B cell (primary cell): ENCODE measurements around the gene TMEM131L. TPM values are rescaled to one million over a fixed set of nuclear protein-coding genes. Genes with fewer than 3 reads are reported as not detected.

ENCODE experiments used
- ATAC-seq: fragments of 200-7000 bp; cut with Tn5 transposase; one replicate; pipeline ENCODE4 v1.10.0; 2021; ENCODE audit warnings: low read depth, mild to moderate bottlenecking, moderate number of reproducible peaks, moderate library complexity
- CTCF ChIA-PET: fragments of 350-600 bp; sonication (Branson Sonifier 250); formaldehyde crosslinking; loops from one replicate; lab custom pipeline; 2021; ENCODE audit warnings: antibody characterized with exemption, inconsistent platforms; lab: Charles Lee
- POLR2A ChIA-PET: fragments of 350-600 bp; sonication (Branson Sonifier 250); formaldehyde crosslinking; loops from one replicate; lab custom pipeline; 2021; ENCODE audit warnings: antibody characterized with exemption; lab: Charles Lee
- DNase-seq: peaks from one replicate; pipeline ENCODE4 v3.0.0; 2013
- H2AFZ ChIP-seq: 2 replicates; pipeline ENCODE4 v1.6.1; 2012; ENCODE audit warnings: mild to moderate bottlenecking, low read depth, low read length; ENCODE audit not compliant: insufficient read depth, poor library complexity, severe bottlenecking
- H3K27ac ChIP-seq, 2 donors: 1 replicate in 1 of 2; 2 replicates in 1 of 2; pipeline ENCODE4 v1.5.1; 2012 to 2013; ENCODE audit warnings: low read length in 2 of 2, mild to moderate bottlenecking in 2 of 2, moderate library complexity in 1 of 2
- H3K27me3 ChIP-seq, 4 experiments: fragments of 200-600 bp in 1 of 4; sonication (generic) in 1 of 4; replicated peaks in 1 of 4; 1 replicate in 2 of 4; 2 replicates in 2 of 4; pipeline versions ENCODE4 v1.6.1 to v1.7.0; 2013 to 2016; ENCODE audit warnings: low read length in 3 of 4, mild to moderate bottlenecking in 2 of 4, mixed read lengths in 1 of 4, moderate library complexity in 1 of 4; ENCODE audit not compliant: insufficient read depth in 4 of 4, control insufficient read depth in 3 of 4; ENCODE audit errors: control extremely low read depth in 1 of 4
- H3K36me3 ChIP-seq, 2 experiments: replicated peaks in 1 of 2; 1 replicate in 1 of 2; 2 replicates in 1 of 2; pipeline versions ENCODE4 v1.6.1 to v1.7.1; 2013; ENCODE audit warnings: low read length in 1 of 2; ENCODE audit not compliant: insufficient read depth in 2 of 2, control insufficient read depth in 1 of 2; ENCODE audit errors: control extremely low read depth in 1 of 2, extremely low read depth in 1 of 2
- H3K4me1 ChIP-seq, 2 donors: fragments of 200-600 bp in 1 of 2; sonication (generic) in 1 of 2; 1 replicate in 1 of 2; 2 replicates in 1 of 2; pipeline versions ENCODE4 v1.5.1 to v1.6.1; 2013 to 2017; ENCODE audit warnings: low read length in 2 of 2; ENCODE audit not compliant: control insufficient read depth in 2 of 2, insufficient read depth in 2 of 2
- H3K4me2 ChIP-seq: replicated peaks from 2 replicates; pipeline ENCODE3; 2012; ENCODE audit warnings: mild to moderate bottlenecking, low read depth, low read length; ENCODE audit not compliant: poor library complexity, severe bottlenecking
- H3K4me3 ChIP-seq, 5 experiments: fragments of 200-600 bp in 1 of 5; sonication (generic) in 1 of 5; 1 replicate in 3 of 5; 2 replicates in 2 of 5; pipeline versions ENCODE4 v1.5.1 to v1.7.0; 2011 to 2016; ENCODE audit warnings: low read length in 4 of 5, mild to moderate bottlenecking in 4 of 5, low read depth in 2 of 5, control low read depth in 1 of 5, moderate library complexity in 1 of 5; ENCODE audit not compliant: insufficient read depth in 1 of 5; ENCODE audit errors: control extremely low read depth in 1 of 5, extremely low read depth in 1 of 5
- H3K79me2 ChIP-seq: fragments of 200-600 bp; sonication (generic); one replicate; pipeline ENCODE4 v1.6.0; 2016; ENCODE audit warnings: low read length; ENCODE audit not compliant: control insufficient read depth, insufficient read depth
- H3K9ac ChIP-seq: fragments of 200-600 bp; sonication (generic); 2 replicates; pipeline ENCODE4 v1.6.1; 2017; ENCODE audit warnings: mild to moderate bottlenecking, low read length, moderate library complexity
- H3K9me3 ChIP-seq, 3 donors: one replicate each; pipeline versions ENCODE4 v1.6.1 to v1.7.1; 2013; ENCODE audit warnings: low read length in 2 of 3; ENCODE audit not compliant: control insufficient read depth in 2 of 3, insufficient read depth in 1 of 3; ENCODE audit errors: control extremely low read depth in 1 of 3
- H4K20me1 ChIP-seq: 2 replicates; pipeline ENCODE4 v1.6.0; 2012; ENCODE audit warnings: mild to moderate bottlenecking, low read length; ENCODE audit not compliant: insufficient read depth, control insufficient read depth, poor library complexity, severe bottlenecking
- H3K27ac Mint-ChIP-seq: one replicate; pipeline ENCODE4 v1.8.0; 2021; ENCODE audit warnings: mixed read lengths
- H3K27me3 Mint-ChIP-seq: one replicate; pipeline ENCODE4 v1.8.0; 2021; ENCODE audit warnings: mixed read lengths
- H3K4me1 Mint-ChIP-seq: one replicate; pipeline ENCODE4 v1.8.0; 2021; ENCODE audit warnings: mixed read lengths
- H3K4me3 Mint-ChIP-seq: one replicate; pipeline ENCODE4 v1.8.0; 2021; ENCODE audit warnings: mixed read lengths
- H3K9me3 Mint-ChIP-seq: one replicate; pipeline ENCODE4 v1.8.0; 2022; ENCODE audit warnings: mixed read lengths; ENCODE audit not compliant: insufficient read depth
- CTCF ChIP-seq: fragments of 200-600 bp; IDR thresholded peaks from one replicate; pipeline ENCODE4 v1.8.0; 2022; ENCODE audit warnings: antibody characterized with exemption, mild to moderate bottlenecking
- EZH2 ChIP-seq: IDR thresholded peaks from 2 replicates; pipeline ENCODE4 v1.6.1; 2012; ENCODE audit warnings: borderline replicate concordance, low read depth, mild to moderate bottlenecking, moderate library complexity, low read length; ENCODE audit not compliant: insufficient read depth, poor library complexity, severe bottlenecking
- WGBS: methylation state at CpG from one replicate; pipeline ENCODE4 v1.1.5; 2013; ENCODE audit warnings: missing lambda C conversion rate; ENCODE audit not compliant: insufficient coverage; 5-methylcytosine and 5-hydroxymethylcytosine counted together
- intact Hi-C: fragments of 100-400 bp; cut with micrococcal nuclease; formaldehyde crosslinking; loops from one replicate; pipeline ENCODE4 v1.10.0; 2022
- polyA plus RNA-seq: library from polyadenylated mRNA; depleted of rRNA; stranded (reverse); fragments of >200 nt; gene quantifications from 2 replicates; pipeline ENCODE4 v1.2.3, GENCODE V29; 2012
- total RNA-seq, 2 donors: library from RNA; stranded (reverse); fragments of 120-200 nt in 1 of 2; gene quantifications; 1 replicate in 1 of 2; 2 replicates in 1 of 2; pipeline versions ENCODE4 v1.2.3 to v1.2.4, GENCODE V29; 2013 to 2022

TMEM131L gene
- total and polyA plus RNA-seq, 2 donors (not counting 1 experiment from before 2014, with no cell fraction given): 56.4 to 120 TPM

- H3K9me3 Mint-ChIP-seq: no peaks in the 10 kb centered on the region
- DNase-seq (no peak), ATAC-seq (no peak)
- H3K4me1 Mint-ChIP-seq: peaks cover 27% of the 10 kb centered on the region
- H3K4me3 Mint-ChIP-seq: no peak overlapping the region
- Histone ChIP-seq H4K20me1 (no peaks in the 10 kb centered on the region), H3K9me3 (peaks cover 0 to 3% (median 2%) of the 10 kb centered on the region in 3 donors), H3K9ac (no peak overlapping the region), H3K36me3 (no peaks in the 10 kb centered on the region), H3K27me3 (no peaks in the 10 kb centered on the region), H3K4me2 (no peak overlapping the region), H3K27ac (no peak overlapping the region), H3K79me2 (no peaks in the 10 kb centered on the region), H2AFZ (no peak overlapping the region), H3K4me1 (peaks cover 15 to 20% of the 10 kb centered on the region in 2 donors), H3K4me3 (no peak overlapping the region)
- no peaks in the 10 kb centered on the region for H3K27me3 Mint-ChIP-seq
- peak overlapping the region; percentile 69 for H3K27ac Mint-ChIP-seq
- ChIA-PET CTCF (interaction anchor here (1.4 to 1.5 kb wide), 2 partner anchors 14 to 108 kb away, joined by 5 to 6 read pairs; partner anchors contain the start of gene TMEM131L), POLR2A (interaction anchor here (0.8 kb wide), 1 partner anchor 14 kb away, joined by 3 read pairs; no protein-coding TSS in a partner anchor)
- TF ChIP-seq CTCF (no peak), EZH2 (no peak)
- 92% methylated on average over 24 of the region's 27 CpGs for WGBS
- intact Hi-C loops: loop anchor here (2.0 kb wide), 1 partner anchor 13 kb away; no protein-coding TSS in a partner anchor
Measured at GRCh38 chr4:153451911-153452657, 14.1 kb upstream of the TMEM131L start.
